PC-3 (cell line): ENCODE results near the gene SSTR3. TPM values are rescaled to one million over a fixed set of nuclear protein-coding genes. Genes with fewer than 3 reads are reported as not detected.

Experiments
- ATAC-seq: fragments of 200-7000 bp; cut with Tn5 transposase; 2 replicates; pipeline ENCODE4 v1.9.1; 2020; ENCODE audit warnings: mild to moderate bottlenecking, moderate library complexity
- BruUV-seq: library from RNA; stranded (reverse); fragments of 400-500 nt; replicated peaks from 2 replicates; lab custom pipeline; 2021; lab: Mats Ljungman, UMichigan
- CTCF ChIA-PET: fragments of 300-600 bp; sonication (Branson Sonifier 250); formaldehyde crosslinking; loops from one replicate; lab custom pipeline; 2022; ENCODE audit warnings: antibody characterized with exemption; lab: Charles Lee
- POLR2A ChIA-PET: fragments of 300-600 bp; sonication (Branson Sonifier 250); formaldehyde crosslinking; loops from one replicate; lab custom pipeline; 2022; ENCODE audit warnings: antibody characterized with exemption; ENCODE audit not compliant: unreplicated experiment; lab: Charles Lee
- DNase-seq: peaks from one replicate; pipeline ENCODE4 v3.0.0-alpha.2; 2015
- H2AFZ ChIP-seq: fragments of 300-600 bp; sonication (generic); 2 replicates; pipeline ENCODE4 v1.6.0; 2016; ENCODE audit warnings: antibody characterized with exemption, low read length
- H3F3A ChIP-seq: fragments of 300-600 bp; sonication (generic); one replicate; pipeline ENCODE4 v1.6.0; 2017; ENCODE audit warnings: antibody characterized with exemption, low read length, control low read depth, mild to moderate bottlenecking; ENCODE audit not compliant: unreplicated experiment
- H3K27ac ChIP-seq: fragments of 300-600 bp; sonication (generic); 2 replicates; pipeline ENCODE4 v1.5.1; 2016; ENCODE audit warnings: mild to moderate bottlenecking, low read length
- H3K27me3 ChIP-seq: fragments of 300-600 bp; sonication (generic); 2 replicates; pipeline ENCODE4 v1.6.1; 2016; ENCODE audit warnings: low read length, mixed read lengths
- H3K36me3 ChIP-seq: fragments of 300-600 bp; sonication (generic); 2 replicates; pipeline ENCODE4 v1.6.1; 2016; ENCODE audit warnings: low read depth, mixed run types, low read length, mixed read lengths
- H3K4me1 ChIP-seq: fragments of 300-600 bp; sonication (generic); 2 replicates; pipeline ENCODE4 v1.5.1; 2016; ENCODE audit warnings: low read length; ENCODE audit not compliant: insufficient read depth
- H3K4me2 ChIP-seq: fragments of 300-600 bp; sonication (generic); 2 replicates; pipeline ENCODE4 v1.6.0; 2016; ENCODE audit warnings: low read length
- H3K4me3 ChIP-seq: fragments of 300-600 bp; sonication (generic); 2 replicates; pipeline ENCODE4 v1.5.1; 2016; ENCODE audit warnings: mild to moderate bottlenecking, low read length, mixed read lengths
- H3K79me2 ChIP-seq: fragments of 300-600 bp; sonication (generic); 2 replicates; pipeline ENCODE4 v1.6.1; 2017; ENCODE audit warnings: low read length, mixed read lengths
- H3K9ac ChIP-seq: fragments of 300-600 bp; sonication (generic); 2 replicates; pipeline ENCODE4 v1.6.0; 2016; ENCODE audit warnings: mild to moderate bottlenecking, low read length
- H3K9me2 ChIP-seq: fragments of 300-600 bp; sonication (generic); replicated peaks from 2 replicates; pipeline ENCODE4 v1.6.1; 2016; ENCODE audit warnings: mixed run types, low read length, mixed read lengths
- H3K9me3 ChIP-seq: fragments of 300-600 bp; sonication (generic); 2 replicates; pipeline ENCODE4 v1.6.1; 2016; ENCODE audit warnings: low read length, mixed read lengths
- H4K20me1 ChIP-seq: fragments of 300-600 bp; sonication (generic); 2 replicates; pipeline ENCODE4 v1.6.1; 2016; ENCODE audit warnings: low read length, mixed read lengths
- CTCF ChIP-seq: fragments of 300-600 bp; sonication (generic); conservative IDR thresholded peaks from 2 replicates; pipeline ENCODE4 v1.5.1; 2017; ENCODE audit warnings: antibody characterized with exemption, low read depth, mild to moderate bottlenecking, low read length
- EZH2 ChIP-seq: fragments of 300-600 bp; sonication (generic); IDR thresholded peaks from one replicate; pipeline ENCODE4 v1.6.1; 2017; ENCODE audit warnings: antibody characterized with exemption, mild to moderate bottlenecking, low read length; ENCODE audit not compliant: unreplicated experiment
- EZH2phosphoT487 ChIP-seq: fragments of 300-600 bp; sonication (generic); IDR thresholded peaks from 2 replicates; pipeline ENCODE4 v1.6.1; 2018; ENCODE audit warnings: mild to moderate bottlenecking, antibody characterized with exemption, low read length, borderline replicate concordance
- intact Hi-C: fragments of 100-400 bp; cut with micrococcal nuclease; formaldehyde crosslinking; loops from 2 replicates; pipeline ENCODE4 v1.9.0; 2023
- total RNA-seq: library from RNA; depleted of rRNA; stranded (reverse); fragments of >200 nt; gene quantifications from 2 replicates; pipeline ENCODE4 v1.2.3, GENCODE V29; 2014; rRNA removed

Gene SSTR3
- total RNA-seq, 1 experiment from 2014 or later: 0.55 TPM

DNA sequence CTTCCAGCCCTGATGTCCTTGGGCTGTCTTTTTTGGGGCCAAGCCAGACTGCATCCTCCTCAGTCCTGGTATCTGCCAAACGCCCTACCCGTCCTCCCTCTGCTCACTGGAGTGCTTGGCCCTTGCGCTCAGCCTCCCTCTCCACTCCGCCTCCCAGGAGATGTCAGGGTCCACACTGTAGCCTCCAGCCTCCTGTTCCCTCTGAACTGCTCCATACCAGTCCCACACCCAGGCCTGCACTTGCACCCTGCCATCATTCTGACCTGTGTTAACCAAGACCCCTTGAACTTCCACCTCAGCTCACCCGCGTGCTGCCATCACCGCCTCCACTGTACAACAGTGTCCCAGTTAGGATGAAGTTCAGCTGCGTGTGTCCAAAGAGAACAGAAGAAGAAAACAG is 56.3 kb downstream of the SSTR3 start:
- ATAC-seq (no peak), DNase-seq (no peak)
- Histone ChIP-seq H3K4me3 (no peak overlapping the region), H3K4me2 (no peak overlapping the region), H3K9me3 (no peaks in the 10 kb centered on the region), H3K27me3 (no peaks in the 10 kb centered on the region), H3K36me3 (no peaks in the 10 kb centered on the region), H3K27ac (no peak overlapping the region), H3K9me2 (no peaks in the 10 kb centered on the region), H3K9ac (no peak overlapping the region), H3K4me1 (no peaks in the 10 kb centered on the region), H4K20me1 (no peaks in the 10 kb centered on the region), H3K79me2 (no peaks in the 10 kb centered on the region), H3F3A (no peaks in the 10 kb centered on the region), H2AFZ (no peak overlapping the region)
- POLR2A ChIA-PET: no interaction called here
- intact Hi-C loops: no loop called here
- TF ChIP-seq EZH2phosphoT487 (no peak), EZH2 (no peak), CTCF (no peak)
- BruUV-seq: no TSS peak
- CTCF ChIA-PET: no interaction called here

DNA sequence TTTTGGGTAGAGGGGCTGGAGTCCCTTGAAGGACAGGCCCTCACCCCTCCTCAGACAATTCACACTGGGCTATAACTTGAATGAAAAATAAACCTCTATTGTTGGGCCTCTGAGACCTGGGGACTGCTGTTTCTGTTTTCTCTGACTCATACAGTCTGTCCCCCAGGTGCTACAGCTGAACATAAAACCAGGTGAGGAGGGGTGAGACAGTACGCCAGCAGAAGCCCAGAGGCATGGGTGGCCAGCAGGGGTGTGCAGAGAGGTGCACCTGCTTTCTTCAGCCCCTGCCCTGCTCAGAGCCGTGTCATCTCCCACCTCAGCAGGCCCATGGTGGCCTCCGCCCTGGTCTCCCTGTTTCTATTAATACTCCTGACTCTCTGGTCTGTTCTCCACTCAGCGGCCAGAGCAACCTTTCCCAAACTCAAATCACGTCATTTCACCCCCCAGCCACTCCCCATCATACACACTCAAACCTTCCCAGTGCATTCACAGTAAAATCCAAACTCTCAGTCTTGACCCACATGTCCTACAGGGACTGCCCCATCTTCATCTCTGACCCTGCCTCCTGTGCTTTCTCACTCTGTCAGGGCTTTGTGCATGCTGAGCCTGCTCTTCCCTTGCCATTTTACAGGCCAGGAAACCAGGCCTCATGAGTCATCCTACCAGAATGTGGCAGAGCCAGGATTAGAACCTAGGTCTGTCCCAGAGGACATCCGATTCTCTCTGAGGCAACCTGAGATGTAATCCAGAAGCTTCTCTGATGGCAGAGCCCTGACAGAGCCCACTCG is 57.2 kb downstream of the SSTR3 start:
- Histone ChIP-seq H3F3A (no peaks in the 10 kb centered on the region), H3K9me2 (no peaks in the 10 kb centered on the region), H3K27ac (no peak overlapping the region), H3K9ac (no peak overlapping the region), H3K36me3 (no peaks in the 10 kb centered on the region), H3K4me2 (no peak overlapping the region), H3K9me3 (no peaks in the 10 kb centered on the region), H3K4me3 (no peak overlapping the region), H3K79me2 (no peaks in the 10 kb centered on the region), H2AFZ (no peak overlapping the region), H3K27me3 (no peaks in the 10 kb centered on the region), H3K4me1 (no peaks in the 10 kb centered on the region), H4K20me1 (no peaks in the 10 kb centered on the region)
- POLR2A ChIA-PET: no interaction called here
- ATAC-seq: no peak
- TF ChIP-seq CTCF: no peak
- TF ChIP-seq EZH2phosphoT487: no peak
- no TSS peak for BruUV-seq
- peak; percentile 12 for DNase-seq
- CTCF ChIA-PET: no interaction called here
- intact Hi-C loops: no loop called here

Other genes with a start within 250 kb of the SSTR3 start
- 31.7 and 35.9 TPM in 2 replicates for gene TST, start 193.0 kb downstream of the SSTR3 start, total RNA-seq
- gene MPST, start 192.7 kb downstream of the SSTR3 start, total RNA-seq: 87.5 and 97.0 TPM in 2 replicates
- 22.1 and 25.9 TPM in 2 replicates for gene KCTD17, start 160.7 kb downstream of the SSTR3 start, total RNA-seq
- gene TMPRSS6, start 102.8 kb downstream of the SSTR3 start, total RNA-seq: 0.04 TPM in 1 of 2 replicates, not detected in the other
- not detected in 2 replicates for gene IL2RB, start 62.6 kb downstream of the SSTR3 start, total RNA-seq
- gene C1QTNF6, start 24.2 kb downstream of the SSTR3 start, total RNA-seq: 3.8 and 5.5 TPM in 2 replicates
- 50.5 and 54.5 TPM in 2 replicates for gene RAC2, start 31.8 kb upstream of the SSTR3 start, total RNA-seq
- gene CYTH4, start 70.0 kb upstream of the SSTR3 start, total RNA-seq: 1.9 and 4.6 TPM in 2 replicates
- 10.0 and 14.5 TPM in 2 replicates for gene ELFN2, start 215.0 kb upstream of the SSTR3 start, total RNA-seq